ENCODE data around the gene TSPEAR. TPM values are rescaled to one million over a fixed set of nuclear protein-coding genes. Genes with fewer than 3 reads are reported as not detected.

TSPEAR gene
- total RNA-seq, 1 donor from 2014 or later: 0.15 TPM

- no peak overlapping the region for H3K4me3 Mint-ChIP-seq (ENCODE audit: unreplicated experiment)
- peaks cover 4% of the 10 kb centered on the region for H3K36me3 Mint-ChIP-seq (ENCODE audit: low read depth)
- no peaks in the 10 kb centered on the region for H3K9me3 Mint-ChIP-seq (ENCODE audit: low read depth)
- no peak overlapping the region for H3K27ac Mint-ChIP-seq (ENCODE audit: unreplicated experiment)
- peaks cover 4% of the 10 kb centered on the region for H3K4me1 Mint-ChIP-seq (ENCODE audit: low read depth)
- H3K27me3 Mint-ChIP-seq (ENCODE audit: low read depth): peaks cover 63% of the 10 kb centered on the region
- no peak for DNase-seq (ENCODE audit: low spot score)
- TF ChIP-seq CTCF (IDR thresholded peaks at IDR 0.05): no peak
Observed at GRCh38 chr21:44727321-44727720, 15.9 kb upstream of the TSPEAR start.

- peaks cover 4% of the 10 kb centered on the region for H3K36me3 Mint-ChIP-seq (ENCODE audit: low read depth)
- DNase-seq (ENCODE audit: low spot score): no peak
- no peak overlapping the region for H3K4me3 Mint-ChIP-seq (ENCODE audit: unreplicated experiment)
- no peaks in the 10 kb centered on the region for H3K9me3 Mint-ChIP-seq (ENCODE audit: low read depth)
- H3K27me3 Mint-ChIP-seq (ENCODE audit: low read depth): peaks cover 63% of the 10 kb centered on the region
- no peak for TF ChIP-seq CTCF (IDR thresholded peaks at IDR 0.05)
- H3K4me1 Mint-ChIP-seq (ENCODE audit: low read depth): peaks cover 4% of the 10 kb centered on the region
- no peak overlapping the region for H3K27ac Mint-ChIP-seq (ENCODE audit: unreplicated experiment)
Observed at GRCh38 chr21:44726826-44727225, 15.5 kb upstream of the TSPEAR start.

DNA sequence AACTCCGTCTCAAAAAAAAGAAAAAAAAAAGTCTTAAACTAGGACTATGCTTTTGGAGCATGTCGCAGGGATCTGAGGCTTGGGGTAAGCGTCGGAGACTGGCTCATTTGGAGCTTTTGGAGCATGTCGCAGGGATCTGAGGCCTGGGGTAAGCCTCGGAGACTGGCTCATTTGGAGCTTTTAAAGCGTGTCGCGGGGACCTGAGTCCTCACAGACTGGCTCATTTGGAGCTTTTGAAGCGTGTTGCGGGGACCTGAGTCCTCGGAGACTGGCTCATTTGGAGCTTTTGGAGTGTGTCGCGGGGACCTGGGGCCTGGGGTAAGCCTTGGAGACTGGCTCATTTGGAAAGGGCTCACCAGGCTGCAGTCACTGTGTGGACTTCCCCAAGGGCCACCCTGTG, 13.6 kb upstream of the TSPEAR start:
- Mint-ChIP-seq H3K4me3 (ENCODE audit: unreplicated experiment) (no peak overlapping the region), H3K27ac (ENCODE audit: unreplicated experiment) (no peak overlapping the region), H3K36me3 (ENCODE audit: low read depth) (peaks cover 1% of the 10 kb centered on the region), H3K4me1 (ENCODE audit: low read depth) (peaks cover 4% of the 10 kb centered on the region), H3K27me3 (ENCODE audit: low read depth) (peaks cover 57% of the 10 kb centered on the region), H3K9me3 (ENCODE audit: low read depth) (no peaks in the 10 kb centered on the region)
- no peak for TF ChIP-seq CTCF (IDR thresholded peaks at IDR 0.05)
- no peak for DNase-seq (ENCODE audit: low spot score)

- Mint-ChIP-seq H3K9me3 (ENCODE audit: low read depth) (no peaks in the 10 kb centered on the region), H3K27ac (ENCODE audit: unreplicated experiment) (no peak overlapping the region), H3K36me3 (ENCODE audit: low read depth) (peaks cover 1% of the 10 kb centered on the region), H3K27me3 (ENCODE audit: low read depth) (peaks cover 57% of the 10 kb centered on the region), H3K4me1 (ENCODE audit: low read depth) (peaks cover 4% of the 10 kb centered on the region), H3K4me3 (ENCODE audit: unreplicated experiment) (no peak overlapping the region)
- no peak for DNase-seq (ENCODE audit: low spot score)
- TF ChIP-seq CTCF (IDR thresholded peaks at IDR 0.05): no peak
Observed at GRCh38 chr21:44724196-44724595, 12.8 kb upstream of the TSPEAR start.

DNA sequence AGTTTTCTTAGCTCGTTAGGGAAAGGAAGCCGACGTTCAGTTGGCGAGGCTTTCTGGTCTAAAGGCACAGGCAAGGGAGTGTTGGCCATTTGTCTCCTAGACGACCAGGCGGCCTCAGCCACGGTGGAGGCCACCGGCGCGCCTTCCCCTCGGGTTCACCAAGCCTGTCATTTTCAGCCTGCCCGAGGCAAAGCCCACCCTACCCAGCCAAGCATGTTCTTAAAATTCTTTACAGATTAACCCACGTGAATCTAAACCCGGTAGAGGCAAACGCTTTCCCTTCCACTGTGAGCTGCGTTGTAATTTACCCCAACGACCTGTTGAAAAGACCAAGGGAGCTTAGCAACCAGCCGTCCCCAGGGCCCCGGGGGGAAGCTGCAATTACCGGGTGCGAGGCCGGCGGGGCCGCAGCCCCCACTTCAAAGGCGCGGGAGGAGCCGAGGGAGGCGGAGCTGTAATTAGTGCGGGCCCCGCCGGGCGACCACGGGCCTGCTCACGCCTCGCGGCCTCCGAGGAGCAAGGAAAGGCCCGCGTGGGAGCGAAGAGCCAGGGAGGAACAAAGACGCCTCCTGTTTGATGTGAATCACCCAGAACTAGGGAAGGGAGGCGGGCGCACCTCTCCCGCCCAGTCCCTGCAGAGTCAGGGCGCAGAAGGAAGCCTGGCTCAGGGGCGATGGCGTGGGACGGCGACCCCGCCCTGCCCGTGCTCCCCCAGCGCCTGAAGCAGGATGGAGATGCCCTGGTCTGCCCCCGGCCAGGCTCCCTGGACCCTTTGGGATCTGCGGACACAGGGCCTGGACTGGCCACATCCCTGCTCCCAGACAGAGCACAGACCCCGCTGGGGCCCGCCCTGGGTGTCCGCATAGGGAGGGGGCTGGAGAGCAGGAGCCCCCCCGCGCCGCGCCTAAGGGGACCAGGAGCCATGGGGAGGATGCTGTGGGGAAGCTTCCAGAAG, 12.1 kb upstream of the TSPEAR start:
- peaks cover 9% of the 10 kb centered on the region for H3K4me1 Mint-ChIP-seq (ENCODE audit: low read depth)
- no peak for TF ChIP-seq CTCF (IDR thresholded peaks at IDR 0.05)
- H3K4me3 Mint-ChIP-seq (ENCODE audit: unreplicated experiment): peak overlapping the region; percentile 28
- peaks cover 60% of the 10 kb centered on the region for H3K27me3 Mint-ChIP-seq (ENCODE audit: low read depth)
- H3K27ac Mint-ChIP-seq (ENCODE audit: unreplicated experiment): no peak overlapping the region
- DNase-seq (ENCODE audit: low spot score): no peak
- H3K36me3 Mint-ChIP-seq (ENCODE audit: low read depth): peaks cover 1% of the 10 kb centered on the region
- no peaks in the 10 kb centered on the region for H3K9me3 Mint-ChIP-seq (ENCODE audit: low read depth)

Data from chondrocyte (in vitro differentiated cells).